ENCODE results near the gene RUNX2.

- TF ChIP-seq SIX5 (IDR thresholded peaks at IDR 0.05; ENCODE audit: borderline replicate concordance in 1 of 2, insufficient read depth in 1 of 2, low read depth in 1 of 2, low read length in 2 of 2), result no peak
- no peak for TF ChIP-seq CTCF (IDR thresholded peaks at IDR 0.05 in 2 of 3, conservative IDR thresholded peaks at IDR 0.05 in 1 of 3; ENCODE audit: insufficient read depth in 2 of 3, low read depth in 1 of 3, low read length in 3 of 3)
- no peak for TF ChIP-seq SRF (CRISPR knock-in tag; IDR thresholded peaks at IDR 0.05)
- TF ChIP-seq REST (IDR thresholded peaks at IDR 0.05; ENCODE audit: borderline replicate concordance), result no peak
- no peak for TF ChIP-seq REST (CRISPR knock-in tag; IDR thresholded peaks at IDR 0.05; ENCODE audit: low read depth)
- no peak for TF ChIP-seq SP1 (CRISPR knock-in tag; IDR thresholded peaks at IDR 0.05)
- TF ChIP-seq USF1 (CRISPR knock-in tag; IDR thresholded peaks at IDR 0.05), result no peak
- no peak for TF ChIP-seq MAFK (IDR thresholded peaks at IDR 0.05; ENCODE audit: low read length)
- TF ChIP-seq EZH2 (IDR thresholded peaks at IDR 0.05; ENCODE audit: borderline replicate concordance, low read depth, low read length), result no peak
- TF ChIP-seq NFATC3 (IDR thresholded peaks at IDR 0.05), result no peak
- no peak for TF ChIP-seq RNF2 (IDR thresholded peaks at IDR 0.05)
- no peak for TF ChIP-seq MAX (CRISPR knock-in tag; IDR thresholded peaks at IDR 0.05)
Measured at GRCh38 chr6:45586216-45587171, 258.4 kb downstream of the RUNX2 start.

Data from K562 (cell line).